ENCODE data around the gene TRIM17.
A peak's percentile ranks its signal among the peaks of the same experiment; 100 is the strongest.

- TF ChIP-seq CTCF (IDR thresholded peaks at IDR 0.05) (peak in 3 of 4 experiments; percentile 22 to 51 (median 32)), POLR2AphosphoS5 (IDR thresholded peaks at IDR 0.05) (no peak)
These were observed 42.7 kb upstream of the TRIM17 start for GRCh38 chr1:228459091-228459993.
